K562 (cell line): ENCODE measurements around the gene PNRC2. TPM values are rescaled to one million over a fixed set of nuclear protein-coding genes. Genes with fewer than 3 reads are reported as not detected.

Experiments used
- ARID3A ChIP-seq: IDR thresholded peaks from 2 replicates; pipeline ENCODE4 v1.6.1; 2012; ENCODE audit warnings: low read depth, low read length, improper control_type of control experiment, borderline replicate concordance
- E4F1 ChIP-seq: fragments of 250-450 bp; sonication (Bioruptor Pico); IDR thresholded peaks from 2 replicates; pipeline ENCODE4 v1.5.0; 2021; ENCODE audit warnings: mild to moderate bottlenecking, borderline replicate concordance
- HNRNPL ChIP-seq: fragments of 200-400 bp; formaldehyde crosslinking; IDR thresholded peaks from 2 replicates; pipeline ENCODE4 v1.6.1; 2017; ENCODE audit warnings: low read depth, mild to moderate bottlenecking, low read length
- HOMEZ ChIP-seq: fragments of 250-450 bp; sonication (Bioruptor Pico); IDR thresholded peaks from 2 replicates; pipeline ENCODE4 v1.4.0; 2020; ENCODE audit warnings: mild to moderate bottlenecking, moderate library complexity
- MAFK ChIP-seq: IDR thresholded peaks from 2 replicates; pipeline ENCODE4 v1.6.1; 2011; ENCODE audit warnings: low read length, improper control_type of control experiment
- MTF1 ChIP-seq: fragments of 250-450 bp; sonication (Bioruptor Pico); IDR thresholded peaks from 2 replicates; pipeline ENCODE4 v1.9.0; 2021; ENCODE audit warnings: moderate library complexity, mild to moderate bottlenecking, inconsistent platforms, borderline replicate concordance
- MYNN ChIP-seq, 2 experiments: sonication (generic); formaldehyde crosslinking in 1 of 2; IDR thresholded peaks; 2 replicates each; pipeline versions ENCODE4 v1.5.0 to v1.6.1; 2016 to 2020; ENCODE audit warnings: antibody characterized with exemption in 1 of 2, missing genetic modification reagents in 1 of 2
- NFXL1 ChIP-seq: fragments of 450-650 bp; formaldehyde crosslinking; IDR thresholded peaks from 2 replicates; pipeline ENCODE4 v1.4.0; 2021; ENCODE audit warnings: mild to moderate bottlenecking
- PATZ1 ChIP-seq: fragments of 250-450 bp; sonication (Bioruptor Pico); IDR thresholded peaks from 2 replicates; pipeline ENCODE4 v1.5.0; 2020; ENCODE audit warnings: mild to moderate bottlenecking, borderline replicate concordance
- PHB2 ChIP-seq: fragments of 450-650 bp; IDR thresholded peaks from 2 replicates; pipeline ENCODE4 v1.6.1; 2017; ENCODE audit warnings: low read depth
- RCOR1 ChIP-seq, 2 experiments: IDR thresholded peaks; 2 replicates each; pipeline ENCODE4 v1.6.1; 2012; ENCODE audit warnings: low read depth in 2 of 2, low read length in 2 of 2, borderline replicate concordance in 1 of 2, improper control_type of control experiment in 1 of 2
- TEAD1 ChIP-seq, 2 experiments: fragments of 450-650 bp in 1 of 2; sonication (generic) in 1 of 2; formaldehyde crosslinking; IDR thresholded peaks; 2 replicates each; pipeline versions ENCODE4 v1.4.0 to v1.8.0; 2020 to 2022; ENCODE audit warnings: mild to moderate bottlenecking in 2 of 2, missing genetic modification reagents in 1 of 2
- YBX1 ChIP-seq: fragments of 450-650 bp; IDR thresholded peaks from 2 replicates; pipeline ENCODE4 v1.7.1; 2016; ENCODE audit warnings: mild to moderate bottlenecking
- ZBTB17 ChIP-seq: fragments of 450-650 bp; formaldehyde crosslinking; IDR thresholded peaks from 2 replicates; pipeline ENCODE4 v1.4.0; 2020; ENCODE audit warnings: mild to moderate bottlenecking
- ZHX1 ChIP-seq: fragments of 150-350 bp; conservative IDR thresholded peaks from 2 replicates; pipeline ENCODE4 v1.6.1; 2014; ENCODE audit warnings: low read length
- ZNF3 ChIP-seq: fragments of 250-450 bp; sonication (Bioruptor Pico); IDR thresholded peaks from 2 replicates; pipeline ENCODE4 v1.5.0; 2021; ENCODE audit warnings: mild to moderate bottlenecking, moderate library complexity
- polyA plus RNA-seq, 8 experiments: library from polyadenylated mRNA; depleted of rRNA in 4 of 8; stranded (reverse) in 5 of 8; unstranded in 3 of 8; fragments of >200 nt; fragmentation: Nextera tagmentation in 2 of 8; fragmentation: Illumina TruSeq in 1 of 8; extraction: Ambion mirVana in 2 of 8; extraction: Trizol in 1 of 8; gene quantifications; 2 replicates each; pipeline versions ENCODE4 v1.2.1 to v1.2.3, GENCODE V29; 2011 to 2014; ENCODE audit warnings: inconsistent platforms in 1 of 8, missing spikeins in 1 of 8
- total RNA-seq, 7 experiments: library from RNA; depleted of rRNA in 6 of 7; stranded (reverse); fragments of >200 nt in 6 of 7; fragmentation: Illumina TruSeq in 2 of 7; extraction: Trizol in 2 of 7; gene quantifications; 2 replicates each; pipeline versions ENCODE4 v1.2.1 to v1.2.3, GENCODE V29; 2011 to 2021; ENCODE audit warnings: low replicate concordance in 1 of 7

PNRC2 gene
- total and polyA plus RNA-seq, 9 of the 15 experiments (the other 6 are each of a cell fraction or from before 2014, with no cell fraction given), result 127 to 303 (median 203) TPM

GRCh38 chr1:23958810-23959460 is 693 bp upstream of the PNRC2 start (continued):
- no peak for TF ChIP-seq ARID3A
- TF ChIP-seq E4F1, result no peak
- 0 out of 2 replicates have a peak, but pooled peaks have one; percentile 28 for TF ChIP-seq NFXL1 (CRISPR knock-in tag)
- TF ChIP-seq MAFK, result 0 out of 2 replicates have a peak, but pooled peaks have one; percentile 6
- no peak for TF ChIP-seq HOMEZ (CRISPR knock-in tag)
- no peak; the same call in 1 of the 2 replicates for TF ChIP-seq HNRNPL
- no peak for TF ChIP-seq PHB2
- TF ChIP-seq YBX1, result no peak
- 0 out of 2 replicates have a peak, but pooled peaks have one; percentile 34 for TF ChIP-seq ZNF3
- TF ChIP-seq MYNN (IDR thresholded peaks at IDR 0.05), result peak; percentile 59
- TF ChIP-seq MYNN (CRISPR knock-in tag; IDR thresholded peaks at IDR 0.05), result no peak
- no peak for TF ChIP-seq PATZ1 (CRISPR knock-in tag)
- TF ChIP-seq ZHX1, result no peak
- TF ChIP-seq ZBTB17 (CRISPR knock-in tag), result no peak
- peak in 1 of 2 experiments; percentile 83; a peak in 3 of 4 replicates for TF ChIP-seq TEAD1 (CRISPR knock-in tag; IDR thresholded peaks at IDR 0.05)
- TF ChIP-seq MTF1, result no peak
- peak in 1 of 2 experiments; percentile 46; a peak in 2 of 4 replicates for TF ChIP-seq RCOR1 (IDR thresholded peaks at IDR 0.05; ENCODE audit: borderline replicate concordance in 1 of 2, low read depth in 2 of 2, low read length in 2 of 2)
